Prostate gland (tissue), 2 donors: ENCODE measurements around the gene EIF4EBP2.

Experiments used
- CTCF ChIP-seq, 4 experiments: fragments of 200-600 bp in 2 of 4; fragments of 450-650 bp in 2 of 4; sonication (generic) in 2 of 4; IDR thresholded peaks; 1 replicate in 3 of 4; 2 replicates in 1 of 4; pipeline ENCODE4 v1.5.1; 2016 to 2019; ENCODE audit warnings: antibody characterized with exemption in 4 of 4, mild to moderate bottlenecking in 2 of 4, moderate library complexity in 2 of 4
- POLR2A ChIP-seq: fragments of 450-650 bp; IDR thresholded peaks from one replicate; pipeline ENCODE4 v1.6.1; 2016; ENCODE audit warnings: antibody characterized with exemption, mild to moderate bottlenecking
- POLR2AphosphoS5 ChIP-seq: sonication (generic); formaldehyde crosslinking; IDR thresholded peaks from one replicate; pipeline ENCODE4 v1.6.1; 2017; ENCODE audit warnings: antibody characterized with exemption

- TF ChIP-seq CTCF (IDR thresholded peaks at IDR 0.05): no peak
- TF ChIP-seq POLR2AphosphoS5: no peak
- TF ChIP-seq POLR2A: no peak
These were observed 7.8 kb upstream of the EIF4EBP2 start for GRCh38 chr10:70396140-70396539.
